H1 (cell line): ENCODE results near the gene NEGR1. TPM values are rescaled to one million over a fixed set of nuclear protein-coding genes. Genes with fewer than 3 reads are reported as not detected.

ENCODE experiments used
- GTF2F1 ChIP-seq: IDR thresholded peaks from 2 replicates; pipeline ENCODE4 v1.6.1; 2012; ENCODE audit warnings: low read depth, low read length, improper control_type of control experiment, borderline replicate concordance
- SAP30 ChIP-seq: fragments of 300-600 bp; sonication (generic); IDR thresholded peaks from 2 replicates; pipeline ENCODE4 v1.7.1; 2012; ENCODE audit warnings: low read length, moderate library complexity, mild to moderate bottlenecking, inconsistent platforms; ENCODE audit not compliant: insufficient read depth, insufficient replicate concordance
- SP4 ChIP-seq: IDR thresholded peaks from 2 replicates; pipeline ENCODE4 v1.6.1; 2012; ENCODE audit warnings: low read length, inconsistent platforms
- polyA plus RNA-seq, 7 experiments: library from polyadenylated mRNA; depleted of rRNA in 3 of 7; stranded (reverse) in 5 of 7; unstranded in 2 of 7; fragments of >200 nt in 5 of 7; fragments of 200-250 nt in 2 of 7; gene quantifications; 1 replicate in 5 of 7; 2 replicates in 1 of 7; 4 replicates in 1 of 7; pipeline versions ENCODE4 v1.2.1 to v1.2.3, GENCODE V29; 2011 to 2013; ENCODE audit warnings: missing spikeins in 2 of 7, mixed read lengths in 2 of 7
- total RNA-seq: library from RNA; stranded (reverse); fragmentation: NEBNext Ultra II Directional; extraction: Animal tissue kit (Norgen Biotek cat#: 25700); gene quantifications from 2 replicates; pipeline ENCODE4 v1.2.1, GENCODE V29; 2021
- TF ChIP-seq, protein P1 (sequence below): fragments of 300-600 bp; sonication (generic); IDR thresholded peaks from 2 replicates; pipeline ENCODE4 v1.7.1; 2012; ENCODE audit warnings: low read length, moderate library complexity, mild to moderate bottlenecking, inconsistent platforms; ENCODE audit not compliant: insufficient replicate concordance

NEGR1 gene
- total and polyA plus RNA-seq, 2 of the 8 experiments (the other 6 are each of a cell fraction or from before 2014, with no cell fraction given): 0.71 to 1.3 TPM

DNA sequence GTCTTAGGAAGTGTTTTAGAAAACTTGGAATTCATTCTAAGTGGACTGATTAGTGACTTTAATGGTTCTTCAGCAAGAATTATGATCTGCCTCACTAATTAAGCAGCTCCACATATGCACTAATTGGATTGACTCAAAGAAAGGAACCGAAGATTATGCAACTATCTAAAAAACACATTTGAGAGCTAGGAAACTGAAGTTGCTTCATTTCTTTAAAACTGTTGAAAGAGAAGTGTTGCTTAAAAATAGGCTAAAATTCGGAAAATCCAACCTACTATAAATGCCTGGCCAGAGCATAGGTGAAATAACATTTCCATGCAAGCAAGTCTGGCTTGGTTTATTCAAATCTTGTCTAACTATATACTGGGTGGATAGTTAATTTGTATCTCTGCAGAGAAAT, 698.6 kb downstream of the NEGR1 start (continued):
- TF ChIP-seq, protein P1, sequence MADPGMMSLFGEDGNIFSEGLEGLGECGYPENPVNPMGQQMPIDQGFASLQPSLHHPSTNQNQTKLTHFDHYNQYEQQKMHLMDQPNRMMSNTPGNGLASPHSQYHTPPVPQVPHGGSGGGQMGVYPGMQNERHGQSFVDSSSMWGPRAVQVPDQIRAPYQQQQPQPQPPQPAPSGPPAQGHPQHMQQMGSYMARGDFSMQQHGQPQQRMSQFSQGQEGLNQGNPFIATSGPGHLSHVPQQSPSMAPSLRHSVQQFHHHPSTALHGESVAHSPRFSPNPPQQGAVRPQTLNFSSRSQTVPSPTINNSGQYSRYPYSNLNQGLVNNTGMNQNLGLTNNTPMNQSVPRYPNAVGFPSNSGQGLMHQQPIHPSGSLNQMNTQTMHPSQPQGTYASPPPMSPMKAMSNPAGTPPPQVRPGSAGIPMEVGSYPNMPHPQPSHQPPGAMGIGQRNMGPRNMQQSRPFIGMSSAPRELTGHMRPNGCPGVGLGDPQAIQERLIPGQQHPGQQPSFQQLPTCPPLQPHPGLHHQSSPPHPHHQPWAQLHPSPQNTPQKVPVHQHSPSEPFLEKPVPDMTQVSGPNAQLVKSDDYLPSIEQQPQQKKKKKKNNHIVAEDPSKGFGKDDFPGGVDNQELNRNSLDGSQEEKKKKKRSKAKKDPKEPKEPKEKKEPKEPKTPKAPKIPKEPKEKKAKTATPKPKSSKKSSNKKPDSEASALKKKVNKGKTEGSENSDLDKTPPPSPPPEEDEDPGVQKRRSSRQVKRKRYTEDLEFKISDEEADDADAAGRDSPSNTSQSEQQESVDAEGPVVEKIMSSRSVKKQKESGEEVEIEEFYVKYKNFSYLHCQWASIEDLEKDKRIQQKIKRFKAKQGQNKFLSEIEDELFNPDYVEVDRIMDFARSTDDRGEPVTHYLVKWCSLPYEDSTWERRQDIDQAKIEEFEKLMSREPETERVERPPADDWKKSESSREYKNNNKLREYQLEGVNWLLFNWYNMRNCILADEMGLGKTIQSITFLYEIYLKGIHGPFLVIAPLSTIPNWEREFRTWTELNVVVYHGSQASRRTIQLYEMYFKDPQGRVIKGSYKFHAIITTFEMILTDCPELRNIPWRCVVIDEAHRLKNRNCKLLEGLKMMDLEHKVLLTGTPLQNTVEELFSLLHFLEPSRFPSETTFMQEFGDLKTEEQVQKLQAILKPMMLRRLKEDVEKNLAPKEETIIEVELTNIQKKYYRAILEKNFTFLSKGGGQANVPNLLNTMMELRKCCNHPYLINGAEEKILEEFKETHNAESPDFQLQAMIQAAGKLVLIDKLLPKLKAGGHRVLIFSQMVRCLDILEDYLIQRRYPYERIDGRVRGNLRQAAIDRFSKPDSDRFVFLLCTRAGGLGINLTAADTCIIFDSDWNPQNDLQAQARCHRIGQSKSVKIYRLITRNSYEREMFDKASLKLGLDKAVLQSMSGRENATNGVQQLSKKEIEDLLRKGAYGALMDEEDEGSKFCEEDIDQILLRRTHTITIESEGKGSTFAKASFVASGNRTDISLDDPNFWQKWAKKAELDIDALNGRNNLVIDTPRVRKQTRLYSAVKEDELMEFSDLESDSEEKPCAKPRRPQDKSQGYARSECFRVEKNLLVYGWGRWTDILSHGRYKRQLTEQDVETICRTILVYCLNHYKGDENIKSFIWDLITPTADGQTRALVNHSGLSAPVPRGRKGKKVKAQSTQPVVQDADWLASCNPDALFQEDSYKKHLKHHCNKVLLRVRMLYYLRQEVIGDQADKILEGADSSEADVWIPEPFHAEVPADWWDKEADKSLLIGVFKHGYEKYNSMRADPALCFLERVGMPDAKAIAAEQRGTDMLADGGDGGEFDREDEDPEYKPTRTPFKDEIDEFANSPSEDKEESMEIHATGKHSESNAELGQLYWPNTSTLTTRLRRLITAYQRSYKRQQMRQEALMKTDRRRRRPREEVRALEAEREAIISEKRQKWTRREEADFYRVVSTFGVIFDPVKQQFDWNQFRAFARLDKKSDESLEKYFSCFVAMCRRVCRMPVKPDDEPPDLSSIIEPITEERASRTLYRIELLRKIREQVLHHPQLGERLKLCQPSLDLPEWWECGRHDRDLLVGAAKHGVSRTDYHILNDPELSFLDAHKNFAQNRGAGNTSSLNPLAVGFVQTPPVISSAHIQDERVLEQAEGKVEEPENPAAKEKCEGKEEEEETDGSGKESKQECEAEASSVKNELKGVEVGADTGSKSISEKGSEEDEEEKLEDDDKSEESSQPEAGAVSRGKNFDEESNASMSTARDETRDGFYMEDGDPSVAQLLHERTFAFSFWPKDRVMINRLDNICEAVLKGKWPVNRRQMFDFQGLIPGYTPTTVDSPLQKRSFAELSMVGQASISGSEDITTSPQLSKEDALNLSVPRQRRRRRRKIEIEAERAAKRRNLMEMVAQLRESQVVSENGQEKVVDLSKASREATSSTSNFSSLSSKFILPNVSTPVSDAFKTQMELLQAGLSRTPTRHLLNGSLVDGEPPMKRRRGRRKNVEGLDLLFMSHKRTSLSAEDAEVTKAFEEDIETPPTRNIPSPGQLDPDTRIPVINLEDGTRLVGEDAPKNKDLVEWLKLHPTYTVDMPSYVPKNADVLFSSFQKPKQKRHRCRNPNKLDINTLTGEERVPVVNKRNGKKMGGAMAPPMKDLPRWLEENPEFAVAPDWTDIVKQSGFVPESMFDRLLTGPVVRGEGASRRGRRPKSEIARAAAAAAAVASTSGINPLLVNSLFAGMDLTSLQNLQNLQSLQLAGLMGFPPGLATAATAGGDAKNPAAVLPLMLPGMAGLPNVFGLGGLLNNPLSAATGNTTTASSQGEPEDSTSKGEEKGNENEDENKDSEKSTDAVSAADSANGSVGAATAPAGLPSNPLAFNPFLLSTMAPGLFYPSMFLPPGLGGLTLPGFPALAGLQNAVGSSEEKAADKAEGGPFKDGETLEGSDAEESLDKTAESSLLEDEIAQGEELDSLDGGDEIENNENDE: no peak
- no peak for TF ChIP-seq SP4
- no peak for TF ChIP-seq SAP30
- TF ChIP-seq GTF2F1: no peak
